ENCODE results near the gene GAK. TPM values are rescaled to one million over a fixed set of nuclear protein-coding genes. Genes with fewer than 3 reads are reported as not detected.

Gene GAK
- total RNA-seq, 3 donors from 2014 or later (not counting 1 experiment from before 2014, with no cell fraction given): 349 to 358 (median 349) TPM

- Mint-ChIP-seq H3K27ac (no peak overlapping the region), H3K4me3 (no peak overlapping the region), H3K36me3 (no peaks in the 10 kb centered on the region), H3K4me1 (peaks cover 4 to 10% of the 10 kb centered on the region in 2 donors), H3K27me3 (ENCODE audit: low read depth in 2 of 2) (no peaks in the 10 kb centered on the region), H3K9me3 (no peaks in the 10 kb centered on the region)
- intact Hi-C loops (cut with micrococcal nuclease): no loop called here
- Histone ChIP-seq H3K27me3 (ENCODE audit: control insufficient read depth, insufficient read depth, low read length) (no peaks in the 10 kb centered on the region), H3K27ac (ENCODE audit: low read length) (no peak overlapping the region), H3K4me1 (ENCODE audit: control insufficient read depth, insufficient read depth, low read length) (no peaks in the 10 kb centered on the region), H3K4me3 (ENCODE audit: low read length) (no peak overlapping the region), H3K36me3 (ENCODE audit: control insufficient read depth, insufficient read depth, low read length) (peaks cover 28% of the 10 kb centered on the region), H3K9me3 (ENCODE audit: control insufficient read depth, insufficient read depth, low read length) (no peaks in the 10 kb centered on the region)
- DNase-seq (no peak), ATAC-seq (no peak)
- WGBS (ENCODE audit: insufficient coverage): 95% methylated on average over 32 of the region's 33 CpGs
- no peak for TF ChIP-seq CTCF (IDR thresholded peaks at IDR 0.05)
Observed at GRCh38 chr4:955161-955921, 23.2 kb upstream of the GAK start.

- ATAC-seq: no peak
- Mint-ChIP-seq H3K9me3 (no peaks in the 10 kb centered on the region), H3K27ac (no peak overlapping the region), H3K36me3 (no peaks in the 10 kb centered on the region), H3K4me1 (peaks cover 4 to 11% of the 10 kb centered on the region in 2 donors), H3K4me3 (no peak overlapping the region), H3K27me3 (ENCODE audit: low read depth in 2 of 2) (no peaks in the 10 kb centered on the region)
- Histone ChIP-seq H3K4me1 (ENCODE audit: control insufficient read depth, insufficient read depth, low read length) (no peaks in the 10 kb centered on the region), H3K27me3 (ENCODE audit: control insufficient read depth, insufficient read depth, low read length) (no peaks in the 10 kb centered on the region), H3K9me3 (ENCODE audit: control insufficient read depth, insufficient read depth, low read length) (no peaks in the 10 kb centered on the region), H3K4me3 (ENCODE audit: low read length) (no peak overlapping the region), H3K36me3 (ENCODE audit: control insufficient read depth, insufficient read depth, low read length) (peaks cover 22% of the 10 kb centered on the region), H3K27ac (ENCODE audit: low read length) (no peak overlapping the region)
- 95% methylated on average over 17 of the region's 17 CpGs for WGBS (ENCODE audit: insufficient coverage)
- intact Hi-C loops (cut with micrococcal nuclease): no loop called here
- TF ChIP-seq CTCF (IDR thresholded peaks at IDR 0.05): no peak
- no peak for DNase-seq
Observed at GRCh38 chr4:954211-955020, 22.3 kb upstream of the GAK start.

GRCh38 chr4:953574-953915, 21.4 kb upstream of the GAK start:
- no peak for TF ChIP-seq CTCF (IDR thresholded peaks at IDR 0.05)
- Mint-ChIP-seq H3K27ac (no peak overlapping the region), H3K4me3 (no peak overlapping the region), H3K27me3 (ENCODE audit: low read depth in 2 of 2) (no peaks in the 10 kb centered on the region), H3K9me3 (no peaks in the 10 kb centered on the region), H3K4me1 (peaks cover under 1 to 11% of the 10 kb centered on the region in 2 donors), H3K36me3 (no peaks in the 10 kb centered on the region)
- ATAC-seq: no peak
- intact Hi-C loops (cut with micrococcal nuclease): no loop called here
- DNase-seq: no peak
- no peaks in the 10 kb centered on the region for H3K4me1 ChIP-seq (ENCODE audit: control insufficient read depth, insufficient read depth, low read length)
- H3K4me3 ChIP-seq (ENCODE audit: low read length): no peak overlapping the region
- 98% methylated on average over 13 of the region's 13 CpGs for WGBS (ENCODE audit: insufficient coverage)
- H3K27me3 ChIP-seq (ENCODE audit: control insufficient read depth, insufficient read depth, low read length): no peaks in the 10 kb centered on the region
- no peaks in the 10 kb centered on the region for H3K9me3 ChIP-seq (ENCODE audit: control insufficient read depth, insufficient read depth, low read length)
- H3K36me3 ChIP-seq (ENCODE audit: control insufficient read depth, insufficient read depth, low read length): peaks cover 22% of the 10 kb centered on the region
- H3K27ac ChIP-seq (ENCODE audit: low read length): no peak overlapping the region

Data from natural killer cell (primary cell).